HepG2 (cell line): ENCODE measurements around the gene DNAJB12. TPM values are rescaled to one million over a fixed set of nuclear protein-coding genes. Genes with fewer than 3 reads are reported as not detected.

Experiments
- CEBPB ChIP-seq: IDR thresholded peaks from 2 replicates; pipeline ENCODE4 v1.6.1; 2011; ENCODE audit warnings: low read depth, low read length, improper control_type of control experiment, borderline replicate concordance
- ELF4 ChIP-seq: sonication (generic); formaldehyde crosslinking; IDR thresholded peaks from 2 replicates; pipeline ENCODE4 v1.5.0; 2020; ENCODE audit warnings: missing genetic modification reagents, mild to moderate bottlenecking, moderate library complexity, borderline replicate concordance
- NCOA2 ChIP-seq: sonication (generic); formaldehyde crosslinking; IDR thresholded peaks from 2 replicates; pipeline ENCODE4 v1.8.0; 2022; ENCODE audit warnings: inconsistent platforms
- NFE2L1 ChIP-seq: sonication (generic); formaldehyde crosslinking; IDR thresholded peaks from 2 replicates; pipeline ENCODE4 v1.4.0; 2020; ENCODE audit warnings: missing genetic modification reagents, mild to moderate bottlenecking, borderline replicate concordance
- NR3C1 ChIP-seq: sonication (generic); formaldehyde crosslinking; IDR thresholded peaks from 2 replicates; pipeline ENCODE4 v1.4.0; 2020; ENCODE audit warnings: missing genetic modification reagents
- POLR2AphosphoS5 ChIP-seq: IDR thresholded peaks from 2 replicates; pipeline ENCODE4 v1.6.1; 2012; ENCODE audit warnings: low read depth, low read length
- POLR2G ChIP-seq: fragments of 200-400 bp; formaldehyde crosslinking; IDR thresholded peaks from 2 replicates; pipeline ENCODE4 v1.6.1; 2018; ENCODE audit warnings: mild to moderate bottlenecking, low read depth, low read length, moderate library complexity
- SALL1 ChIP-seq: sonication (generic); formaldehyde crosslinking; IDR thresholded peaks from 2 replicates; pipeline ENCODE4 v1.8.0; 2022; ENCODE audit warnings: mild to moderate bottlenecking, missing genetic modification reagents
- SNAPC5 ChIP-seq: sonication (generic); formaldehyde crosslinking; IDR thresholded peaks from 2 replicates; pipeline ENCODE4 v1.8.1; 2023; ENCODE audit warnings: mild to moderate bottlenecking, missing genetic modification reagents, borderline replicate concordance
- TSC22D2 ChIP-seq: sonication (generic); formaldehyde crosslinking; IDR thresholded peaks from 2 replicates; pipeline ENCODE4 v1.5.1; 2020; ENCODE audit warnings: missing genetic modification reagents, mild to moderate bottlenecking, borderline replicate concordance
- ZNF207 ChIP-seq: fragments of 450-650 bp; IDR thresholded peaks from 2 replicates; pipeline ENCODE4 v1.6.1; 2016; ENCODE audit warnings: antibody characterized with exemption, borderline replicate concordance
- ZNF230 ChIP-seq: sonication (generic); formaldehyde crosslinking; IDR thresholded peaks from 2 replicates; pipeline ENCODE4 v1.4.0; 2020; ENCODE audit warnings: mild to moderate bottlenecking, missing genetic modification reagents
- ZNF274 ChIP-seq: sonication (generic); formaldehyde crosslinking; IDR thresholded peaks from 2 replicates; pipeline ENCODE4 v1.5.1; 2020; ENCODE audit warnings: mild to moderate bottlenecking, missing genetic modification reagents
- ZNF318 ChIP-seq: sonication (generic); formaldehyde crosslinking; IDR thresholded peaks from 2 replicates; pipeline ENCODE4 v1.4.0; 2020; ENCODE audit warnings: mild to moderate bottlenecking, missing genetic modification reagents
- ZNF44 ChIP-seq: sonication (generic); formaldehyde crosslinking; IDR thresholded peaks from 2 replicates; pipeline ENCODE4 v1.5.1; 2020; ENCODE audit warnings: mild to moderate bottlenecking, missing genetic modification reagents
- ZNF773 ChIP-seq: sonication (generic); formaldehyde crosslinking; IDR thresholded peaks from 2 replicates; pipeline ENCODE4 v1.4.0; 2020; ENCODE audit warnings: missing genetic modification reagents, borderline replicate concordance
- ZNF83 ChIP-seq: sonication (generic); formaldehyde crosslinking; IDR thresholded peaks from 2 replicates; pipeline ENCODE4 v1.4.0; 2020; ENCODE audit warnings: missing genetic modification reagents, mild to moderate bottlenecking, borderline replicate concordance
- polyA plus RNA-seq, 8 experiments: library from polyadenylated mRNA; depleted of rRNA in 3 of 8; stranded (reverse) in 7 of 8; unstranded in 1 of 8; fragments of >200 nt; fragmentation: Illumina TruSeq in 4 of 8; extraction: Trizol in 4 of 8; gene quantifications; 2 replicates each; pipeline versions ENCODE4 v1.2.1 to v1.2.3, GENCODE V29; 2011 to 2016; ENCODE audit warnings: low read depth in 4 of 8, missing spikeins in 1 of 8, mixed read lengths in 1 of 8; ENCODE audit not compliant: insufficient read depth in 1 of 8
- total RNA-seq, 5 experiments: library from RNA; depleted of rRNA; stranded (reverse); fragments of >200 nt; fragmentation: Illumina TruSeq; extraction: Trizol; gene quantifications; 2 replicates each; pipeline ENCODE4 v1.2.3, GENCODE V29; 2016; ENCODE audit warnings: low read depth in 1 of 5
- TF ChIP-seq, protein P1 (sequence below): sonication (generic); formaldehyde crosslinking; IDR thresholded peaks from 2 replicates; pipeline ENCODE4 v1.8.1; 2023; ENCODE audit warnings: mild to moderate bottlenecking, missing genetic modification reagents
- TF ChIP-seq, protein P2 (sequence below): sonication (generic); formaldehyde crosslinking; IDR thresholded peaks from 2 replicates; pipeline ENCODE4 v1.4.0; 2020; ENCODE audit warnings: missing genetic modification reagents, borderline replicate concordance

DNAJB12 gene
- total and polyA plus RNA-seq, 2 of the 13 experiments (the other 11 are each of a cell fraction or from before 2014, with no cell fraction given): 10.8 to 18.2 TPM

DNA sequence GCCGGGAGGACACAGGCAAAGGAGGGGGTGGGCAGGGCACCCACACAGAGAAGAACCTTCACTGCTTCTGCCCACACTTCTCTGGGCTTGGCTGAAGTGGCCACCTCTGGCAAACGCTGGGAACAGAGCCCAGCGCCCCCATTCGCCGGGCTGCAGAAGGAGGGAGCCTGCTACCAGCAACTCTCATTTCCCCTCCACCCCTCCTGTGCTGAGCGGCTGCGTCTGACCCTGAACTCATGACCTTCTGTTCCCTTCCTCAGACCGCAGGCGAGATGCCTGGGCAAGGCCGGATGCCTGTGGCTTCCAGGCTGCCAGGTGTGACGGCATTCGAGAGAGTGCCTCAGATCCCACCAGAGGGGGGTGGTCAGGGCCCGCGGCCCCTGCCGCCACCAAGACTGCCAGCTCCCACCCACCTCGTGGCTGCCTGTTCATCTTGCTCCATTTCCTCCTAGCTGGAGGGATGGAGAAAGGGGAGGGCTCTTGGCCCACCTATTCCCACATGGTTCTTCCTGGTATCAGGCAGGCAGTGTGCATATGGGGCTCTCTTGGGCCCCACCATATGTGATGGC lies 19.8 kb downstream of the DNAJB12 start (continued):
- TF ChIP-seq ZNF318 (CRISPR knock-in tag): 0 out of 2 replicates have a peak, but pooled peaks have one; percentile 54
- TF ChIP-seq CEBPB: no peak
- TF ChIP-seq NFE2L1 (CRISPR knock-in tag): no peak
- TF ChIP-seq POLR2AphosphoS5: no peak
- TF ChIP-seq ZNF274 (CRISPR knock-in tag): no peak
- TF ChIP-seq ZNF44 (CRISPR knock-in tag): no peak
- peak; percentile 82 for TF ChIP-seq SALL1
- TF ChIP-seq NR3C1 (CRISPR knock-in tag): no peak
- TF ChIP-seq, protein P1, sequence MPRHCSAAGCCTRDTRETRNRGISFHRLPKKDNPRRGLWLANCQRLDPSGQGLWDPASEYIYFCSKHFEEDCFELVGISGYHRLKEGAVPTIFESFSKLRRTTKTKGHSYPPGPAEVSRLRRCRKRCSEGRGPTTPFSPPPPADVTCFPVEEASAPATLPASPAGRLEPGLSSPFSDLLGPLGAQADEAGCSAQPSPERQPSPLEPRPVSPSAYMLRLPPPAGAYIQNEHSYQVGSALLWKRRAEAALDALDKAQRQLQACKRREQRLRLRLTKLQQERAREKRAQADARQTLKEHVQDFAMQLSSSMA: no peak; the same call in 1 of the 2 replicates
- no peak for TF ChIP-seq SNAPC5 (CRISPR knock-in tag)
- TF ChIP-seq ZNF773 (CRISPR knock-in tag): no peak
- 0 out of 2 replicates have a peak, but pooled peaks have one; percentile 3 for TF ChIP-seq ZNF83 (CRISPR knock-in tag)
- TF ChIP-seq, protein P2, sequence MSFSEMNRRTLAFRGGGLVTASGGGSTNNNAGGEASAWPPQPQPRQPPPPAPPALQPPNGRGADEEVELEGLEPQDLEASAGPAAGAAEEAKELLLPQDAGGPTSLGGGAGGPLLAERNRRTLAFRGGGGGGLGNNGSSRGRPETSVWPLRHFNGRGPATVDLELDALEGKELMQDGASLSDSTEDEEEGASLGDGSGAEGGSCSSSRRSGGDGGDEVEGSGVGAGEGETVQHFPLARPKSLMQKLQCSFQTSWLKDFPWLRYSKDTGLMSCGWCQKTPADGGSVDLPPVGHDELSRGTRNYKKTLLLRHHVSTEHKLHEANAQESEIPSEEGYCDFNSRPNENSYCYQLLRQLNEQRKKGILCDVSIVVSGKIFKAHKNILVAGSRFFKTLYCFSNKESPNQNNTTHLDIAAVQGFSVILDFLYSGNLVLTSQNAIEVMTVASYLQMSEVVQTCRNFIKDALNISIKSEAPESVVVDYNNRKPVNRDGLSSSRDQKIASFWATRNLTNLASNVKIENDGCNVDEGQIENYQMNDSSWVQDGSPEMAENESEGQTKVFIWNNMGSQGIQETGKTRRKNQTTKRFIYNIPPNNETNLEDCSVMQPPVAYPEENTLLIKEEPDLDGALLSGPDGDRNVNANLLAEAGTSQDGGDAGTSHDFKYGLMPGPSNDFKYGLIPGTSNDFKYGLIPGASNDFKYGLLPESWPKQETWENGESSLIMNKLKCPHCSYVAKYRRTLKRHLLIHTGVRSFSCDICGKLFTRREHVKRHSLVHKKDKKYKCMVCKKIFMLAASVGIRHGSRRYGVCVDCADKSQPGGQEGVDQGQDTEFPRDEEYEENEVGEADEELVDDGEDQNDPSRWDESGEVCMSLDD (CRISPR knock-in tag): no peak
- TF ChIP-seq TSC22D2 (CRISPR knock-in tag): 0 out of 2 replicates have a peak, but pooled peaks have one; percentile 48
- TF ChIP-seq ZNF207: no peak
- peak; percentile 85 for TF ChIP-seq NCOA2 (CRISPR knock-in tag)
- no peak for TF ChIP-seq POLR2G
- TF ChIP-seq ELF4 (CRISPR knock-in tag): no peak
- no peak; the same call in 1 of the 2 replicates for TF ChIP-seq ZNF230 (CRISPR knock-in tag)
